NCI-H2196 (cell line): ENCODE measurements around the gene ZSCAN31.
"Not testable (repeated sequence)": the region's sequence is repeated elsewhere in the genome, so short reads cannot be mapped to it uniquely, and the experiment has no call there.

Experiments used
- DNase-seq: peaks from one replicate; lab custom pipeline; 2025; ENCODE audit not compliant: unreplicated experiment; lab: John Stamatoyannopoulos, UW

ZSCAN31 gene

DNA sequence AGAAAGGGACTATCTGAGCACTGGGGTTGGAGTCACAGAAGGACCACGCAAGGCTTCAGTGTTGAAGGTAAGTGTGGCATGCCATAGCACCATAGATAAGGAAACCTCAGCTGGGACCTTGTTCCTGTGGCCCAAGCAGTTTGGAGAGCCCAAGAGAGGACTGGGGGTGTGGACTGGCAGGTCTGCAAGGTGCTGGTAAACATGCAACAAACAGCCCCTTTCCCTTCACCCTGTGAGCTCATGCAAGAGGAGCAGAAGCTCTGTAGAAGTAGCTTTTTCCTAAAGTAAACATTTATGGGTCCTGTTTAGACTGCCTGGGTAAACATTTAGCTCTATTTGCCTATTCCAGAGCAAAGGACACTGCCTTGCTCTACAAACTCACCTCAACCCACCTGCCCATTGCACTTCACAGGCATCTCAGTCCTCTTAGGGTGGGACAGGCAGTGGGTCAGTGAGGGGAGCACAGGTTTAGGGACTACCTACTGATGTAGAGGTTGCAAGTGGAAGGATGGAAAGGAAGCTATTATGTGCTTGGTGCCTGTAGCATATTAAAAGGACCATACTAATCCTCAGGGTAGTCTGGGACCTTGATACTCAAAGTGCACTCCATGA is 12.0 kb downstream of the ZSCAN31 start:
- no peak for DNase-seq

DNA sequence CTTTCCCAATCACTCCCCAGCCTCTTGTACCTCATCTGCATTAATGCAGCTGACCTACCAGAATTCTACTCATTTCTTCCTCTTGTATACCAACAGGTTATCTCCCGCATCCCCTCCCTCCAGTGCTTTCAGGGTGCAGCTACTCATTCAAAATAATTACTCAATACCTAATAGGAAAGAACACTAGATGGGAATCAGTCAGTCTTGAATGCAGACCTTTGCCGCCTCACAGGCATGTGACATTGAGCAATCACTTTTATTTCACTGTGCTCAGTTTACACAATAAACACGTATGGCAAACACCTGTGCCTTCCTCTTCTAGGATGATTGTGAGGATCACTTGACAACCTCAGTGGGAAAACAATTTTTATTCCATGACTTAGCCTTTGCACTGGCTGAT is 13.3 kb downstream of the ZSCAN31 start:
- peak; percentile 6 for DNase-seq

DNA sequence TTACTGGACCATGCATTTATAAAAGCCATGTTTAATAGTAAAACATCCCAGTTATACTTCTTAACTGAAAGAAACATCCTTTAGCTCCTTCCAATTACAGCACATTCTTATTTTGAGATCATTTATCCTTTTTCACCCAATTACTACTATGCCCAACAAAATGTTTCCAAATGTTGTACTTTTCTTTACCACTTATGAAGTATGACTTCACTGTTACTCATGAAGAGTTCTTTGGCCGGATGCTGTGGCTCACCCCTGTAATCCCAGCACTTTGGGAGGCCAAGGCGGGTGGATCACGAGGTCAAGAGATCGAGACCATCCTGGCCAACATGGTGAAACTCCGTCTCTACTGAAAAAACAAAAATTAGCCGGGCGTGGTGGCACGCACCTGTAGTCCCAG is 18.1 kb downstream of the ZSCAN31 start:
- DNase-seq: not testable (repeated sequence)

DNA sequence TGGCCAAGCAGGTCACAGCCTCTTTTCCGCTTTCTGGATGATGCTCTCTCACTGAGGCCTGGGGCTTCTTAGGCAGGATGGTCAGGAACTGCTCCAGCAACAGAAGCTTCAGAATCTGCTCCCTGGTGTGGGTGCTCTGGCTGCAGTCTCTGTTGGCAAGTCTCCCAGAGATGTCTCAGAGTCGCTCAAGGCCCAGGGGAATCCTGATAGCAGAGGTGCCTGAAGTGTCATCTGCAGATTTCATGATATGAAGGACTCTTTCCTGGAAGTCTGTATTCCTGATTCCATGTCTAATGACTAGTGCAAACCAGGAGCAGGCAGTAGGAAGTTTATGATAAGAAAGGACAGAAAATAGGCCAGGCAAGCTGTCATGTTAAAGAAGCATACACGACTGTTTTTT is 20.3 kb downstream of the ZSCAN31 start:
- no peak for DNase-seq

DNA sequence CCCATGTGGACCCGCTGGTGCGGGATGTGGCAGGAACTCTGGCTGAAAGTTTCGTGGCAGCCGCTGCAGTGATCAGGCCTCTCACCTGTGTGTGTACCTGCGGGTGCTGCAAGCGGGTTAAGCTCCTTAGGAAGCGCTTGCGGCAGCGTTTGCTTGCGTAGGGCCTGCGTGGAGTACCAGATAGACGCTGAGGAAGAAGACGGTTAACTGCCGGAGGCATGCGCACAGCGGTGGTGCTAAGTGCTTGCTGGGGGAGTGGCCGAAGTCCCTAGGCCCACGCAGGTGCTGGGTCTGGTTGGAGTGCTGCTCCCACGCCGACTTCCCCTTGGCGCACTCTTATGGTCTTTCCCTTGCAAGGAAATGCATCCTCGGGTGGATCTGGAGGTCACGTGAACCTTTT is 23.0 kb downstream of the ZSCAN31 start:
- DNase-seq: no peak

DNA sequence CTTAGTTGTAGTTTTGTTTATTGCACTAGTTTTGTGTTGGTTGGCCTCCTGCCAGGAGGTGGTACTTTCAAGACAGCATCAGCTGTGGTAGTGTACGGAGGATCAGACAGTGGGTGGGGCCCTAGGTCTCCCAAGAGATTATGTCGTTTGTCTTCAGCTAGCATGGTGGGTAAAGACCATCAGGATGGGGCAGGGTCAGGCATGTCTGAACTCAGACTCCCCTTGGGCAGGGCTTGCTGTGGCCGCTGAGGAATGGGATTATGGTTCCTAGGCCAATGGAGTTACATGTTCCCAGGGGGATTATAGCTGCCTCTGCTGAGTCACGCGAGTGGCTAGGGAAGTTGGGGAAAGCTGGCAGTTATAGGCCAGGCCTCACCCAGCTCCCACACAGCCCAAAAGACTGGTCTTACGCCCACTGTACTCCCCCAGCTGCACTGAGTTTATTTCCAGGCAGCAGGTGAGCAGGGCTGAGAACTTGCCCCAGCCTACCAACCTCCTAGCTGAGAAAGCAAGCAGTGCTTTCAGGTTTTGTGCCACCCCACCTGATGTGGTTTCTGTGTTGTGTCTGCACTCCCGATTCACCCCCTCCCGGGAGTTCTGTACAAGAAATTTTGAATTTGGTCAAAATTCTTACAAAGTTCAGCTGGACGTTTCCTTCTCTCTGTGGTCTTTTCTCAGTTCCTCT is 24.7 kb downstream of the ZSCAN31 start:
- DNase-seq: no peak

DNA sequence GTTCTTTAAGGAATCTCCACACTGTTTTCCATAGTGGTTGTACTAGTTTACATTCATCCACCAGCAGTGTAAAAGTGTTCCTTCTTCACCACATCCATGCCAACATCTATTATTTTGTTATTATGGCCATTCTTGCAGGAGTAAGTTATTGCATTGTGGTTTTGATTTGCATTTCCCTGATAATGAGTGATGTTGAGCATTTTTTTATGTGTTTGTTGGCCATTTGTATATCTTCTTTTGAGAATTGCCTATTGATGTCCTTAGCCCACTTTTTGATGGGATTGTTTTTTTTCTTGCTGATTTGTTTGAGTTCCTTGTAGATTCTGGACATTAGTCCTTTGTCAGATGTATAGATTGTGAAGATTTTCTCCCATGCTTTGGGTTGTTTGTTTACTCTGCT is 29.6 kb downstream of the ZSCAN31 start:
- DNase-seq: not testable (repeated sequence)

DNA sequence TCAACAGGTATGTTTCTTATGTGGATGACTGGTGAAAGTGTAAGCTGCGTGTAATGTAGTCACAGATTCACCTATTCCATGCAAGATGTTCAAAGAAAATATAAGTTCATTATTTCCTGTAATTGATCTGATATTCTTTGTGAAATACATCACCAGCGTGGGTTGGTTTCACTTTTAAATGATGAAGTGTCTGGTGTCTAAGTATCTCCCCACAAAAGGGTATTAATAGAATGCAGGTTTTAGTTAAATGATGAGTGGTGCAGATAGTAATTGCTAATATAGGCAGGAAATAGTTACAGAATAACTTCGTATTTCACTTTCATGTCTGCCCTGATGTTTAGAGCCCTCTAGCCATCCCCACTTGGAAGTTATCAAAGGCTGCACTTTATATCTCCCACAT is 32.4 kb downstream of the ZSCAN31 start:
- DNase-seq: no peak

DNA sequence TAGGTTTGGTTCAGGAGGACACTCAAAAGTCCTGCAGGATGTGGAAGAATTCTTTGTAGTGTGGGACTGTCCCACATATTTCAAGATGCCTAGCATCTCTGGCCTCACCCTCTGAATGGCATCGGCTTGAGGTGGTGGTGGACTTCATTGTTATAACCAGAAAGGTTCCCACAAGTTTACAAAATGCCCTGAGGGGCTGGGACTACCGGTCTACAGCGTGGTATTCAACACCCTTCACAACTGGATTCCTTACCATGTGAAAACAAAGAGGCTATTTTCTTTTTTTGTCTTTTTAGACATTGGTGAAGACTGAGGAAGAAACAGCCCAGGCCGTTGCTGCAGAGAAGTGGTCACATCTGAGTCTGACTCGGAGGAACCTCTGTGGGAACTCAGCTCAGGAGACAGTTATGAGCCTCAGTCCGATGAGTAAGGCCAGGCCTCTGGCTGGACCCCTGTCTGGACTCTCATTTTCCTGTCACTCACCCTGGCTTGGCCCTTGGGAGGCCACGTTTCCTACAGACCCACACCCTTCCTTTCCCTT is 39.4 kb downstream of the ZSCAN31 start:
- no peak for DNase-seq

DNA sequence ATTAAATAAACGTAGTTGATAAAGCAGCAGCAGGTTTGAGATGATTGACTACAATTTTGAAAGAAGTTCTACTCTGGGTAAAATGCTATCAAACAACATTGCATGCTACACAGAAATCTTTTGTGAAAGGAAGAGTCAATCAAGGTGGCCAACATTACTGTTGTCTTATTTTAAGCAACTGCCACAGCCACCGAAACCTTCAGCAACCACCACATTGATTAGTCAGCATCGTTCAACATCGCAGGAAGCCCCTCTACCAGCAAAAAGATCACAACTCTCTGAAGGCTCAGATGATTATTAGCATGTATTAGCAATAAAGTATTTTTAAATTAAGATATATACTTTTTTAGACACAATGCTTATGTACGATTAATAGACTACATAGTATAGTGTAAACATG is 40.6 kb downstream of the ZSCAN31 start:
- no peak for DNase-seq

DNA sequence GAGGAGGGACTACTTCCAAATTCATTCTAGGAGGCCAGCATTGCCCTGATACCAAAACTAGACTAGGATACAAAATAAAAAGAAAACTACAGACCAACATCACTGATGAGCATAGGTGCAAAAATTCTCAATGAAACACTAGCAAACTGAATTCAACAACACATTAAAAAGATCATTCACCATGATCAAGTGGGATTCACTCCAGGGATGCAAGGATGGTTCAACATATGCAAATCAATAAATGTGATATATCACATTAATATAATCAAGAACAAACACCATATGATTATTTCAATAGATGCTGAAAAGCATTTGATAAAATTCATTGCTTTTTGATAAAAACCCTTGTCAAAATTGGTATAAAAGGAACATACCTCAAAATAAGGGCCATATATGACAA is 44.4 kb downstream of the ZSCAN31 start:
- no peak for DNase-seq

DNA sequence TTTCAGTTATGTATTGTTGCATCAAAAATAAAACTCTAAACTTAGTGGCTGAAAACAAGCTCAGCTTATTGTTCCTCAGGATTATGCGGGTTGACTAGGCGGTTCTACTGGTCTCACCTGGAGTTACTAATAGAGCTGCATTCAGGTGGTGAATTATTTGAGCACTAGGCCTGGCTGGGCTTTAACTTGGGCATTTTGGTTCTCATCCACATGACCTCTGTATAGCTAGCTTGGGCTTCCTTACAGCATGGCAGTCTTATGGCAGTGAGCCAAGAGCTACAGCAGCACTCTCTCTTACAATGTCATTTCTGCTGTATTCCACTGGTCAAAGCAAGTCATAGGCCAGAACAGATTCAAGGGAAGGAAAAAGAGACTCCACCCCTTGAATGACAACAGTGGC is 53.0 kb downstream of the ZSCAN31 start:
- DNase-seq: no peak

DNA sequence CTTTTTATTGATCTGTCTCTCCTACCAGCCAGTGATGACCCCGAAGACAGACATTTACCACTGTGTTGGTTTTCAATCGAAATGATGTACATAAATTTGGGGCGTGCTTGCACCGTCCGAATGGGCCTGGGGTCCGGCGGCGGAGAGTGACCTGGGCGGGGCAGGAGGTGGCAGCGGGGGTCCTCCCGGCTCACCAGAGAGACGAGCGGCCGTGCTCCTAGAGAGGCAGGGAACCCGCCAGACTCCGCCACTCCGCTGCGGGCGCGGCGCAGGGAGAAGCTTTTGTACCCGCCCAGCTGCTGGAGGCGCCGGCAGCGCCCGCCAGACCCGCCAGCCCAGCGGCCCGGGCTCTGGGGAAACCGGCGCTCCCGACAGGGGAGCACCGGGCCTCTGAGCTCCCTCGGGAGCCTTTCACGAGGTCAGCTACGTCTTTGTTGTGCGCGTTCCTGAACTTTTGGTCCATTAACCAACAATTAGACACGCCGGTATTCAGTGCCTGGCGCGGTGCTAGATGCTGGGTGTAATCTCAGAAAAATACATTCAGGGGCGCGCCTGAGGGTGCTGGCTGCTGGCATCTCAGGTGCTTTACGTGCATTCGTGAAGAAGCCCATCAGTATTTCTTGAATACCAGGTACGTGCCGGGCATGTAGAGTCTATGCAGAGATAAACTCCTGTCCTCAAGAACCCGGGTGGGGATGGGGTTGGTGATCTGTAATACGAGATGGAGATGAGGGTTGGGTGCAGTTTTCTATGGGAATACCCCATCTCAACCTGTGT is 54.5 kb downstream of the ZSCAN31 start, which contains the start of gene PGBD1:
Gene PGBD1, plus strand, starts transcription at position 285 of the 777 bp plus-strand sequence. CDS start 2,242 bp downstream, outside the sequence.
- DNase-seq: peak; percentile 76

DNA sequence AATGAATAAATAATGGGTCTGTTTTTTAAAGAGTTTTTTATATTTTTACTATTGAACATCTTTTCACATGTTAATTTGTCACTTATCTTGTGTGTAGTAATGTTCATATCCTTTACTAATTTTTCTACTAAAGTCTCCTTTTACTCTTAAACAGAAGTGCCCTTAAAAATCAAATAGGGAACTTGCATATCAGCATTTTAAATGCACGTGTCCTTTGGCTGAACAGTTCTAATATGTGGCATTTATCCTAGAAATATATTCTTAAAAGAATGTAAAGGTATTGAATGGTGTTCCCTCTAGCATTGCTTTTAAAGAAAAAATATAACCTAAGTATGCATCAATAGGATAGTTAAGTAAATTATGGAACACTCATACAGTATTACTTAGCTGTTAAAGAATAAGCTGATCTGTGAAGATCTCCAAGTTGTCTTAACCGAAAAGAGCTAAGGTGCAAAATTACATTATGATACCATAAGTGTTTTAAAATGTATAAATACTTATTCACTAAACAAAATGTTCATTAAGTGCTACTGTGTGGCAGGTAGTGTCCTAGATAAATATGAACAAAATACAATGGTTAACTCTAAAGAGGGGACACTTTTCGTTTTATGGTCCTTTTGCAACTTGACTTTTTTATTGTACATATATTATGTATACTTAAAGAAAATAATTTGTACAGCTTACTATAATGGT is 55.2 kb downstream of the ZSCAN31 start:
- DNase-seq: no peak

DNA sequence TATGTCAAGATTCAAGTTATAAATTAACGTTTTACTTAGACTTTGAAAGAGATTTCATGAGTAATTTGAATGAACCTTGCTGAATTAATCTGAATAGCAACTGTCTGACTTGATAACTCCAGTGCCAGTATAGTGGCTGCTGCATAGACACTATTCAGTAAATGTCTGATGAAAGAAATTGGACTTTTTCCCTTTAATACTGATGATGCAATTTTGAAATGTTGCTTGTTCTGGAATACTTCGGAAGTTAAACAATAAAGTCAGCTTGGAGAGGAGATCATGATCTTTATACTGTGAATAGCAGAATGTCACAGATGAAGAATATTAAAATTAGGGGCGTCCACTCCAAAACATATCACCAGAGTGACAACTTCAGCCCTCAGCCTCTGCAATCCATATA is 58.2 kb downstream of the ZSCAN31 start:
- DNase-seq: no peak

DNA sequence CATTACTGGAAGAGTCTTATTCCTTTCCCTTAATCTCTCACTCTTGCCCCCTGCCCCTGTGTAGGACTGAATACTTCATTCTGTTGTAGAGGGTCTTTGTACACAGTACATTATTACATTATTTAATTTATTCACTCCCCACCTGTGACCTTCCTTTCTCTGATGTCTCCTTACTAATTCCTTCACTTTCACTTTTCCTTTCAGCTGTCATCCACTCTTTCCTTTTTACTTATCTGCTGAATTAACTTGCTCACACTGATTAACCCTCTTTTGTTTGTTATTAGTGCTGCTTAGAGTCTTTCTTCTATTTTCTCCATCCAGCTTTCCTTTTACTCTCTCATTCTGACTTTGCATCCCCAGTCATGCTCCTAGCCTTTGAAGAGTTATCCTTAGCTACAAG is 61.1 kb downstream of the ZSCAN31 start:
- DNase-seq: no peak
